ENCODE results near the gene BEAN1. TPM values are rescaled to one million over a fixed set of nuclear protein-coding genes. Genes with fewer than 3 reads are reported as not detected.

Gene BEAN1
- total and polyA plus RNA-seq, 12 donors = 0.26 to 9.6 (median 2.0) TPM

GRCh38 chr16:66519482-66520373 lies 92.6 kb downstream of the BEAN1 start:
- H3K27me3 ChIP-seq = no peaks in the 10 kb centered on the region
- no peak overlapping the region for H3K4me3 ChIP-seq
- peaks cover 23 to 99% (median 91%) of the 10 kb centered on the region in 9 donors for H3K4me1 ChIP-seq
- intact Hi-C loops (cut with DNase I) = loop anchor here in 4 of 10 donors (2.0 to 10.0 kb wide), 4 partner anchors 25 to 88 kb away; partner anchors contain the start of genes CKLF (in 3 of the 4), TK2 (in 3 of the 4) and CMTM3 (in 1 of the 4)
- H3K36me3 ChIP-seq = peaks cover 0 to 19% (median 4%) of the 10 kb centered on the region in 9 donors
- peak overlapping the region; percentile 17 to 100 (median 96) for H3K27ac ChIP-seq
- H3K9me3 ChIP-seq = no peaks in the 10 kb centered on the region
- DNase-seq = no peak
- WGBS, 2 donors = 77 to 82% methylated on average over 11 of the region's 11 CpGs
- TF ChIP-seq CTCF (IDR thresholded peaks at IDR 0.05) = no peak
- no peak for ATAC-seq

GRCh38 chr16:66520406-66521170 lies 93.5 kb downstream of the BEAN1 start:
- no peaks in the 10 kb centered on the region for H3K9me3 ChIP-seq
- H3K27me3 ChIP-seq = no peaks in the 10 kb centered on the region
- peak; percentile 47 to 55 for DNase-seq
- 62 to 73% methylated on average over 14 of the region's 14 CpGs for WGBS, 2 donors
- peaks cover 0 to 28% (median 4%) of the 10 kb centered on the region in 9 donors for H3K36me3 ChIP-seq
- ATAC-seq = peak in 1 of 8 donors; percentile 12
- intact Hi-C loops (cut with DNase I) = loop anchor here in 1 of 10 donors (2.0 kb wide), 1 partner anchor 24 kb away; no protein-coding TSS in a partner anchor
- no peak for TF ChIP-seq CTCF (IDR thresholded peaks at IDR 0.05)
- H3K27ac ChIP-seq = peak overlapping the region in 9 of 10 donors; percentile 61 to 100 (median 97)
- no peak overlapping the region for H3K4me3 ChIP-seq
- peaks cover 21 to 100% (median 86%) of the 10 kb centered on the region in 9 donors for H3K4me1 ChIP-seq

- no peak for TF ChIP-seq CTCF (IDR thresholded peaks at IDR 0.05)
- ATAC-seq = no peak
- intact Hi-C loops (cut with DNase I) = loop anchor here in 1 of 10 donors (2.0 kb wide), 1 partner anchor 24 kb away; no protein-coding TSS in a partner anchor
- H3K4me1 ChIP-seq = peaks cover 17 to 99% (median 79%) of the 10 kb centered on the region in 9 donors
- no peaks in the 10 kb centered on the region for H3K9me3 ChIP-seq
- 89 to 93% methylated on average over 5 of the region's 5 CpGs for WGBS, 2 donors
- H3K27ac ChIP-seq = peak overlapping the region in 7 of 10 donors; percentile 41 to 100 (median 97)
- DNase-seq = no peak
- no peaks in the 10 kb centered on the region for H3K27me3 ChIP-seq
- H3K36me3 ChIP-seq = peaks cover 0 to 35% (median 4%) of the 10 kb centered on the region in 9 donors
- no peak overlapping the region for H3K4me3 ChIP-seq
Observed at GRCh38 chr16:66521252-66521713, 94.2 kb downstream of the BEAN1 start.

Measured in heart right ventricle (tissue), 16 donors.